ENCODE results near the gene SPHK2. TPM values are rescaled to one million over a fixed set of nuclear protein-coding genes. Genes with fewer than 3 reads are reported as not detected.
A peak's percentile ranks its signal among the peaks of the same experiment; 100 is the strongest.

SPHK2 gene
- total RNA-seq, 2 donors from 2014 or later = 99.5 to 114 TPM

- peaks cover 20% of the 10 kb centered on the region for H3K36me3 ChIP-seq (ENCODE audit: control insufficient read depth, insufficient read depth, low read length)
- peaks cover 19% of the 10 kb centered on the region for H3K36me3 Mint-ChIP-seq (ENCODE audit: low read depth)
- H3K4me1 ChIP-seq (ENCODE audit: control insufficient read depth, insufficient read depth, low read length) = peaks cover 20% of the 10 kb centered on the region
- H3K9me3 ChIP-seq (ENCODE audit: control insufficient read depth, low read length) = no peaks in the 10 kb centered on the region
- H3K4me3 ChIP-seq (ENCODE audit: low read length) = no peak overlapping the region
- no peak overlapping the region for H3K27ac Mint-ChIP-seq
- peaks cover 27% of the 10 kb centered on the region for H3K4me1 Mint-ChIP-seq
- H3K9ac ChIP-seq (ENCODE audit: extremely low read depth, low read length, poor library complexity, severe bottlenecking) = no peak overlapping the region
- no peak for TF ChIP-seq CTCF (conservative IDR thresholded peaks at IDR 0.05)
- no peak for DNase-seq
- 93 to 96% methylated on average over 9 to 14 of the region's 14 CpGs for WGBS, 2 experiments (ENCODE audit: insufficient coverage in 1 of 2, insufficient read length in 1 of 2)
- no peak overlapping the region for H3K27ac ChIP-seq (ENCODE audit: low read depth, low read length)
- no peaks in the 10 kb centered on the region for H3K9me3 Mint-ChIP-seq
- H3K4me3 Mint-ChIP-seq = no peak overlapping the region
- H3K27me3 ChIP-seq (ENCODE audit: control insufficient read depth, insufficient read depth, low read length, poor library complexity, severe bottlenecking) = no peaks in the 10 kb centered on the region
- H3K27me3 Mint-ChIP-seq (ENCODE audit: insufficient read depth) = no peaks in the 10 kb centered on the region
Measured at GRCh38 chr19:48611872-48612271, 7.4 kb upstream of the SPHK2 start.

GRCh38 chr19:48613024-48613851, 6.1 kb upstream of the SPHK2 start:
- TF ChIP-seq CTCF (conservative IDR thresholded peaks at IDR 0.05) = no peak
- Mint-ChIP-seq H3K9me3 (no peaks in the 10 kb centered on the region), H3K36me3 (ENCODE audit: low read depth) (peaks cover 31% of the 10 kb centered on the region), H3K27ac (peak overlapping the region; percentile 97), H3K4me3 (no peak overlapping the region), H3K27me3 (ENCODE audit: insufficient read depth) (no peaks in the 10 kb centered on the region), H3K4me1 (peaks cover 29% of the 10 kb centered on the region)
- Histone ChIP-seq H3K4me1 (ENCODE audit: control insufficient read depth, insufficient read depth, low read length) (peaks cover 27% of the 10 kb centered on the region), H3K9me3 (ENCODE audit: control insufficient read depth, low read length) (no peaks in the 10 kb centered on the region), H3K27ac (ENCODE audit: low read depth, low read length) (no peak overlapping the region), H3K27me3 (ENCODE audit: control insufficient read depth, insufficient read depth, low read length, poor library complexity, severe bottlenecking) (no peaks in the 10 kb centered on the region), H3K9ac (ENCODE audit: extremely low read depth, low read length, poor library complexity, severe bottlenecking) (no peak overlapping the region), H3K36me3 (ENCODE audit: control insufficient read depth, insufficient read depth, low read length) (peaks cover 33% of the 10 kb centered on the region), H3K4me3 (ENCODE audit: low read length) (no peak overlapping the region)
- DNase-seq = no peak
- WGBS, 2 experiments (ENCODE audit: insufficient coverage in 1 of 2, insufficient read length in 1 of 2) = 85 to 95% methylated on average over 16 to 39 of the region's 39 CpGs

- Histone ChIP-seq H3K4me1 (ENCODE audit: control insufficient read depth, insufficient read depth, low read length) (peaks cover 27% of the 10 kb centered on the region), H3K9ac (ENCODE audit: extremely low read depth, low read length, poor library complexity, severe bottlenecking) (peak overlapping the region; percentile 15), H3K27ac (ENCODE audit: low read depth, low read length) (peak overlapping the region; percentile 57), H3K36me3 (ENCODE audit: control insufficient read depth, insufficient read depth, low read length) (peaks cover 33% of the 10 kb centered on the region), H3K9me3 (ENCODE audit: control insufficient read depth, low read length) (no peaks in the 10 kb centered on the region), H3K27me3 (ENCODE audit: control insufficient read depth, insufficient read depth, low read length, poor library complexity, severe bottlenecking) (no peaks in the 10 kb centered on the region), H3K4me3 (ENCODE audit: low read length) (no peak overlapping the region)
- Mint-ChIP-seq H3K4me3 (peak overlapping the region; percentile 99), H3K27me3 (ENCODE audit: insufficient read depth) (no peaks in the 10 kb centered on the region), H3K9me3 (no peaks in the 10 kb centered on the region), H3K4me1 (peaks cover 28% of the 10 kb centered on the region), H3K27ac (peak overlapping the region; percentile 97), H3K36me3 (ENCODE audit: low read depth) (peaks cover 34% of the 10 kb centered on the region)
- WGBS, 2 experiments (ENCODE audit: insufficient coverage in 1 of 2, insufficient read length in 1 of 2) = 84 to 94% methylated on average over 12 to 13 of the region's 13 CpGs
- DNase-seq = peak; percentile 64
- no peak for TF ChIP-seq CTCF (conservative IDR thresholded peaks at IDR 0.05)
Measured at GRCh38 chr19:48613852-48614435, 5.4 kb upstream of the SPHK2 start.

All from endodermal cell (in vitro differentiated cells).